GOT3 (cell line): ENCODE data around the gene STH.

Experiments
- DNase-seq: peaks from one replicate; lab custom pipeline; 2025; ENCODE audit warnings: mixed read lengths; lab: John Stamatoyannopoulos, UW

Gene STH

GRCh38 chr17:46047856-46048255, 48.8 kb downstream of the STH start:
- DNase-seq, result no peak
